Right lung (tissue), 5 donors: ENCODE data around the gene TENM3. TPM values are rescaled to one million over a fixed set of nuclear protein-coding genes. Genes with fewer than 3 reads are reported as not detected.
"Not testable (repeated sequence)": the region's sequence is repeated elsewhere in the genome, so short reads cannot be mapped to it uniquely, and the experiment has no call there.

Experiments
- DNase-seq, 2 donors: peaks; one replicate each; pipeline ENCODE4 v3.0.0-alpha.2; 2013
- polyA plus RNA-seq, 5 donors: library from polyadenylated mRNA; unstranded; fragments of 120-200 nt; gene quantifications; one replicate each; pipeline versions ENCODE4 v1.2.1 to v1.2.3, GENCODE V29; 2013; ENCODE audit warnings: inconsistent platforms in 1 of 5, low replicate concordance in 1 of 5; ENCODE audit not compliant: insufficient read length in 5 of 5, insufficient read depth in 1 of 5

The TENM3 gene
- polyA plus RNA-seq, 5 donors = 1.9 to 4.6 (median 2.6) TPM

DNA sequence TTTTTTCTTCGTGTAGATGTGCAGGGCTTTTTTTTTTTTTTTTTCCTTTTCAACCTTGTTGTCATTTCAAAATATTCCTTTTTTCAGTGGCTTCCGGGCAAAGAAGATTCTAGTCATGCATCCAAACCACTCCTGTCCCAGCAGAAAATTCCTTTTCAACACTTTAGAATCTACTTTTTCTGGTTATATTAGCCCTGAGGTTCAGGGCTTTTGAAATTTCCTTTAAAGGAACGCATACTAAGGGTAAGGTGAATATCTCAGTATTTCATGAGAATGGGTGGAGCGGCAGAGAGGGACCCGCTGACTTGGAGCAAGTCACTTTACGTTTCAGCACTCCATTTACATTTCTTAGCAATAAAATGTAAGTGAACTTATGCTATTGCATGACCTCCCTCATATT is 15.6 kb upstream of the TENM3 start:
- DNase-seq = no peak

DNA sequence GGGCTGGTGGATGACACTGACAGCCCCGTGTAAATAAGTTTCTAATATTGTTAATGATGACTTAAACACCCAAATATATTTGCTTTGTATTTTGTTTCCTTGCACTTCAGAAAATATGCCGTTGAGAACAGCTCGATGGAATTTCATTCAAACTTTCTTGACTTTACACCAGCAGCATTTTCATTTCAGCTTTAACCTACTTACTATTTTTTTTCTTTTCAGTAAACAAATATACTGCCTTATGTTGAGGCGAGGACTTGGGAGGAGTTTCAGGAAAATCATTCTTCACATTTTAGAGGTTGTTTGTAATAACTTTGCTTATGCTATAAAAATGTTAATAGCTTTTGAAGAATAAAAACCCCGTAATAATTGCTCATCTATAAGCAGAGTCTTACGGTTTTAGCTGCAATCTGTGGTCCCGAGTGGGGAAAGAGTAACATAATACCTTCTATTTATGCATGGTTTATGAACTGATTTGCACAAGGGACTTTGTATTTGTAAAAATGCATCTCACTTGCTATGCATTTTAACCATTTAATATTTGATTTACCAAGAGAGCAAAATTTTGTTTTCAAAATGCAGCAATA is 14.1 kb upstream of the TENM3 start:
- no peak for DNase-seq

- no peak for DNase-seq
These were observed 12.9 kb upstream of the TENM3 start for GRCh38 chr4:182230256-182230655.

DNA sequence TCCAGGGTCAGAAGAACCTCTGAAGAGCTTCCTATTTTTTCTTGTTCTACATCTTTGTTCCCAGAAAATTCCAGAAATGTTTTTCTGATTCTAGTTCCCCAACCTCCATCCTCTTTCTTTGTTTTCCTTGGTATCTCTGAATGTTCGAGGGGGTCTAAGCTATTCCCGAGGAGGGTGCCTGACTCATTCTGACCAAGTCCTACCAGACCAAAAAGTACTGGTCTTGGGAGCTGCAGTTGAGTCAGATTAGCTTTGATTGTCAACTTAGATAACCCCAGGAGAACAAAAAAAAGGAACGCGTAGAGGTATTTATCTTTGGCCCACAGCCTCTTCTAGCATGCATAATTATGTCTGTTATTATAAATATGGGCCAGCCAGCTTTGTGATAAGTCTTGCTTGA is 12.1 kb upstream of the TENM3 start:
- DNase-seq = no peak

GRCh38 chr4:182231496-182231895 is 11.7 kb upstream of the TENM3 start:
- DNase-seq = no peak

GRCh38 chr4:182233310-182234090 is 9.7 kb upstream of the TENM3 start:
- no peak for DNase-seq

DNA sequence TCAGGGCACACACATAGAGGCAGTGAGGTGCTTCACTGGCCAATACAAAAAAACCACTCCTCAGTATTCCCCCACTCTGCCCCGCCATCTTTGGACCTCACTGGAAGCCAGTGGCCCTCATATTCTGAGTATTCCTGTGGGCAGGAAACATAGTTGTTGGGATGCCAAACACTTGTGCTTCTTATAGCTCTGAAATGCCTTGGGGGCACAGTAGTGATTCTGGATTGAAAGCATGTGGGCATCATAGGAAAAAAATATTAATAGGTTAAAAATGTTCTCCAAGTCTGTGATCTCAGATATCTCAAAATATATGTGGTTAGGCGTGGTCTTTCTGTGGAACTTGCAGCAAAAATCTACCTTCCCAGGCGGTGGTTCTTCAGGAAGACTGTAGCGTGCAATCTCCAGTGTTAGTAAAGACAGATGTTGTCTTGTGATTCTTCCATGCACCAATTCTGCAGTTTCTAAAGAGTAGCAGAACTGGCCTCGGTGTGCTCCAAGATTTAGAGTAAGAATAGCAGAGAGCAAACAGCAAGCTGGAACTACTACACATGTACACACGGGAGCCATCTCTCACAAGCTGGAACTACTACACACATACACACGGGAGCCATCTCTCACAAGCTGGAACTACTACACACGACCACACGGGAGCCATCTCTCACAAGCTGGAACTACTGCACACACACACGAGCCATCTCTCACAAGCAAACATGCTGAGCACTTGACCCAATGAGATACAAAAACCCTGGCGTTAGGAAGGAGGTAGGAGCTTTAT is 8.0 kb upstream of the TENM3 start:
- DNase-seq = no peak

DNA sequence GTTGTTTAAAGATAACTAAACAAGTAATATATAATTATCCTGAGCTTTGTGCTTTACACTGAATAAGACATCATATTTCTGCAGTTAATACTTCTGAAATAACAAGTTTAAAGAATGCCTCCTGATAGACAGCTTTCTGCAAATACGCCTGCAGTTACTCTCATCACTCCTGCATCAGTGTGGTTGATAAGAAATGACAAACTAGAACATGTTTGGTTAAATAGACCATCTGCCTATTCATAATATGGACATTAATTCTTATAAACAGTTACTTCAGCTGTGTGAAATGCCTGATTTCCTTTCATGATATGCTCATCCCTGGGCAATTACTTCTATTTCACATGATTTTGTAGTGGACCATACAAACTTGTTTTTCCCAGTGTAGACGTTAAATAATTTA is 7.0 kb upstream of the TENM3 start:
- DNase-seq = peak in 1 of 2 donors; percentile 17

GRCh38 chr4:182237010-182237409 is 6.2 kb upstream of the TENM3 start:
- DNase-seq = not testable (repeated sequence)

DNA sequence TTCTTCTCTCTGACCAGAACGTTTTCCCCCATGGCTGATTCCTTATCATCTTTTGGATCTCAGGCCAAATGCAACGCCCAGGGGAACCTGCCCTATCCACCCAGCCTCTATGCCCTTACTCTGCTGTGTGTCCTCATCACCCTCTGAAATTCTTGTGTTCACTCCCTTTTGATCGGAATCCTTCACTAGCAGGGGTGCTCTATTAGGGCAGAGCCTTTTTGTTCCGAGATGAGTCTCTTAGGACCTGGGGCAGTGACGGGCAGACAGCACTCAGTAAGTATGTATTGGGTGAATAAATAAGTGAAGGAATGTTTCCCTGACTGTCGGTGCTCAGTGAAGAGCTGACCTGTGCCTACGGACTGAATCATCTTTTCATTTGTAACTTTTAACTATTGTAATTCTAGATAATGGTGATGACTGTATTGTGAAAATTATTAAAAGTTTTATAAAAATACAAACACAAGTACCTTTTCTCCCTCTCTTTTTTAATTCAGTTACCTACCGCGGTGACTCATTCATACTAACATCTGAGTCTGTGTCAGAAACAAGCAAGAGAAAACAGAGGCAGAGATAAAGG is 4.8 kb upstream of the TENM3 start:
- DNase-seq = no peak

GRCh38 chr4:182240161-182241130 is 2.8 kb upstream of the TENM3 start:
- no peak for DNase-seq

- DNase-seq = not testable (repeated sequence)
These were observed 942 bp upstream of the TENM3 start for GRCh38 chr4:182242260-182242659.

DNA sequence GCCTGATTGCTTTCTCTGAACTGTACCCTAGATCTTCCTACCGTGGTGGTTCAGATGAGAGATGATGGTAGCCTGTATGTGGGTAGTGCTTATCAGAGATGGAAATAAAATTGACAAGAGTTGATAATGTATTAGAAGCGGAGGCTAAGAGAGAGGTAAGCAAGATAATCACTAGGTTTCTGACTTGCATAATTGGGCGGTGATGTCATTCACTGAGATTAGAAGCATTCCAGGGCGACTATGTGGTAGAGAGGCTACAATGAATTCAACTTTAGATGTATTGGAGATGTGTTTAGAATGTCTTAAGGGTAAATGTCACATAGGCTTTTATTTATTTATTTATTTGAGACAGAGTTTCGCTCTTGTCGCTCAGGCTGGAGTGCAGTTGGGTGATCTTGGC is 415 bp upstream of the TENM3 start:
- no peak for DNase-seq

DNA sequence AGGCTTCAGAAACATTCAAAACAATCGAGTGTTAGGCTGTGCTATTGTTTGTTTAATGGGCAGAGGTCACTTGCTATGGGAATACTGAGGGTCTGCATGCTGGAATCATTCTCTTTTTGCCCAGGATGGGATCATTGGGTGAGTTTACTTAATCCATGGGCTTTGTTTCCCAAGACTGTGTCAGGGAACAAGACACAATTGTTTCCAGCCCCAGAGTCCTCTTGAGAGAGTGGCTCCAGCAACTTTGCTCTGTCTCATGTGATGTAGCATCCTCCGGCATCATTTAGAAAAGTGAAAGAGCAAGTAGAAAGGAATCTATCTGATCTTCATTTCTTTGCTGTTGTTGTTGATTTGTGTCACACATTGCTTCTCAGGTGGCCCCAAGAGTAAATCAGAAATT is 1.8 kb downstream of the TENM3 start:
- DNase-seq = no peak

- no peak for DNase-seq
These were observed 2.5 kb downstream of the TENM3 start for GRCh38 chr4:182245541-182246215.

DNA sequence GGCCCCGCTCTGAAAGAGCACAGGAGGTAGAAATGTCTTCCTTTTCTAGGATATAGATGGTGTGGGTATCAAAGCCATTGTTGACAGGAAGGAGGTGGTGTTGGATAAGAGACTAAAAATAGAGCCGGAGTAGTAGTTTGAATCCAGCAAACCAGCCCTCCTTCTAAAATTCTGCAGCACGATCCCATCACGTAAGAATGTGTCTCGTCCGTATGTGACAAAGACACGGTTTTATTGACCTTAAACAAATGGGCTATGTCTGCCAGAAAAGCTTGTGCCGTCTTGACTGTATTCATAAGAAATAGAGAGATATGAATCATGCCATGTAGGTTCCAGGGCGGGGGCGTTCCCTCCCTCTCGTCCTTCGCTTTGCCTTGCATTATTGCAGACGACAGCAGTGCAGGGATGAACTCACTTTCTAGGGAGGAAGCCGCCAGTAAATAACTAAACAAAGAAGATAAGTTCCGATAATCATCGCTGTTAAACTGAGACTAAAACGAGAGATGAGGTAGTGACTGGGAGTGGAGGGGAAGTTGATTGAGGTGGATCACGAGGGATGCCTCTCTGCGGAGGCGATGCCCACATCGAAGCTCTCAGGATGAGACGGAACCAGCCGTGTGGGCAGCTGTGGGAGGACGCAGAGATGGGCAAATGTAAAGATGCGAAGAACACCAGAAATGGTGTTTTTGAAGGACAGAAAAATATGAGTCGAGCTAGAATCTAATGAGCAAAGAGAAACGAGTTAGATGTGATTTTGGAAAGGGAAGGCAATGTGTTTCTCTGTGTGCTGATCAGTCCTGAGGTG is 3.4 kb downstream of the TENM3 start:
- DNase-seq = no peak

- no peak for DNase-seq
These were observed 5.1 kb downstream of the TENM3 start for GRCh38 chr4:182248295-182248694.

DNA sequence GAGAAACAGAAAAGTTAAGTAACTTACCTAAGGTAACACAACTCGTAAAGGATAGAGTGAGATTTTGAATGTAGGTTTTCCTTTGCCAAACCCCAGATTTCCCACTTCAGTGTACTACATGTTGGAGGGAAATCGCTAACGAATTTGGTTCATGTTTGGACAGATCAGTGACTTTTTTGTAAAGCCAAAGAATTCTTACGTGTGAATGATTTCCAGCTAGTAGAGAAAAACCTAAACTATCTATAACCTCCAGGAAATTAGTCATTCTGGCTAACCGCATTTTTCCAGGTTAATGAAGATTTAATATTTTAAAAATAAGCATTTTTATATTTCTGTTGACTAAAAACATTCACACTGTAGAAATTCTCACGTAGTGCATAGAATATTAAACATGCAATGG is 7.2 kb downstream of the TENM3 start:
- no peak for DNase-seq

DNA sequence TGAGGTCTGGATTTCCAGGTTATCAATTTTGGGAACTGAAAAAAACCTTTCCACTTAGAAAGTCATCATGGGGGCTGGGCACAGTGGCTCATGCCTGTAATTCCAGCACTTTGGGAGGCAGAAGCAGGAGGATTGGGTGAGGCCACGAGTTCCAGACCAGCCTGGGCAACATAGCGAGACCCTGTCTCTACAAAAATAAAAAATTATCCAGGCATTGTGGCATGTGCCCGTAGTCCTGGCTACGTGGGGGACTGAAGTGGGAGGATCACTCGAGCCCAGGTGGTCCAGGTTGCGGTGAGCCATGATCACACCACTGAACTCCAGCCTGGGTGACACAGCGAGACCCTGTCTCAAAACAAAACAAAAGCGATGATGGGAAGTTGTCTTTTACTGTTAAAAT is 7.9 kb downstream of the TENM3 start:
- no peak for DNase-seq

GRCh38 chr4:182252220-182252619 is 9.0 kb downstream of the TENM3 start:
- DNase-seq = no peak
